ENCODE data around the gene SLC7A5.

SLC7A5 gene

DNA sequence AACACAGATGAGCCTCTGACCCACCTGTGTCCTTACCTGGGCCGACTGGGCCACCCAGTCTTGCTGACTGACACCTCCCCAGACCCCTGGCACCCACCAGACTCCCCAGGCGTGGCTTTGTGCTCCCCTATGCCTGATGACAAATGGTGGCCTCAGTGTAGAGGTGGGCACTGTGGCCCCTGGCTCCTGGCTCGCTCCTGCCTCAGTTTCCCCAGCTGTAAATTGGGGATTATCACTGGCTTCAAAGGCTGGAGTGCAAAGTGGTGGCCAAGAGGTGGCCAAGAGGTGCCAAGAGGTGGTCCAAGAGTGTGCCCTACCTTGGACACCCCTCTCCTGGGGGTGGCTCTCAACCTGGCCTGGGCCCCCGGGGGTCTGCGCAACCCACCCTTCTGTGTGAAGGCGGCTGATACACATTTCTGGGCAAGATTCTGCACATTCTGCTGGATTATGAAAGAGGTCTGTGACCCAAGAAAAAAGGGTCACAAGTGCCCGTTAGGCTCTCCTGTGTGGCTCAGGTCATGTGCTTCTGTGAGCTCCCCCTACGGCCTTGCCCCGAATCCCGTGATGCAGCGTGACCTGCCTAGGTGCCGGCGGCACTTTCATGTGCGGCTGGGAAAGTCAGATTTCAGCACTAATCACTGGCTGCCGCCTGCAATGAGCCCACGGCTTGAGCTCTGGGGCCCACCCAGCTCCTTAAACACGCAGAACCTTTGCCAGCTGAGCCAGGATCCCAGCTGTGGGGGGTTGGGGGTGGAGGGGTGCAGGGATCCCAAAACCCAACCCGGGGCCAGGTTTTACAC is 7.8 kb downstream of the SLC7A5 start:
- DNase-seq (ENCODE audit: low spot score) = peak; percentile 25

DNA sequence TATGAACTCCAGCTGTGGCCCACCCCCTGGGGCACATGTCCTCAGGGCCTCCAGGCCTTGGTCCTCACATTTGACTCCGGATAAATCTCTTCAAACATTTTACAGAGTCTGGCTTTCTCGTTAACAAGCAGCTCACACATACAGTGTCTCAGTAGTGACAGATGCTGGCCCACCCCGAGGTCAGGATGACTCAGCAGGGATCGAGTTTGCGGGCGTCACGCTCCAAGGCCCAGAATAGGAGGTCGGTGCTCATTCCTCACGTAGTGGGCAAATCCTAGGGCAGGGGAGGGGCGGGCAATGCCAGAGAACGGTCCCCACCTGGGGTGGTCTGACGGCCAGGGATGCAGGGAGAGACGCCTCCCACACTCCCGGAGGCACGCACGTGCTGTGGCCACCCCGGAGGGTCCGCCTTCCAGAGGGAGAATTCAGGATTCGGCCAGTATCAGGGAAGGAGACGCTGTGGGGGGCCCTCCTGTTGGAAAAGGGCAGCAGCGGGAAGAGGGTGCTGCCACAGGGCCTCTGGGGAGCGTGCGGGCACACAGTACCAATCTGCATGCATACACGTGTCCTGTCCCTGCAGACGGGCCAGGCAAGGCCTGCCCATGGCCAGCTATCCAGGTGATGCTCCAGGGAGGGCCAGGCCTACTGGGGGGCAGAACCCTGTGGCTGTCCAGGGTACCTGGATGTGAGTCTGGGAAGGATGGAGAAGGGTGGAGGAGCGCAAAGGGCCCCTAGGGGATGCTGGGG is 8.6 kb downstream of the SLC7A5 start:
- peak; percentile 83 for DNase-seq (ENCODE audit: low spot score)

DNA sequence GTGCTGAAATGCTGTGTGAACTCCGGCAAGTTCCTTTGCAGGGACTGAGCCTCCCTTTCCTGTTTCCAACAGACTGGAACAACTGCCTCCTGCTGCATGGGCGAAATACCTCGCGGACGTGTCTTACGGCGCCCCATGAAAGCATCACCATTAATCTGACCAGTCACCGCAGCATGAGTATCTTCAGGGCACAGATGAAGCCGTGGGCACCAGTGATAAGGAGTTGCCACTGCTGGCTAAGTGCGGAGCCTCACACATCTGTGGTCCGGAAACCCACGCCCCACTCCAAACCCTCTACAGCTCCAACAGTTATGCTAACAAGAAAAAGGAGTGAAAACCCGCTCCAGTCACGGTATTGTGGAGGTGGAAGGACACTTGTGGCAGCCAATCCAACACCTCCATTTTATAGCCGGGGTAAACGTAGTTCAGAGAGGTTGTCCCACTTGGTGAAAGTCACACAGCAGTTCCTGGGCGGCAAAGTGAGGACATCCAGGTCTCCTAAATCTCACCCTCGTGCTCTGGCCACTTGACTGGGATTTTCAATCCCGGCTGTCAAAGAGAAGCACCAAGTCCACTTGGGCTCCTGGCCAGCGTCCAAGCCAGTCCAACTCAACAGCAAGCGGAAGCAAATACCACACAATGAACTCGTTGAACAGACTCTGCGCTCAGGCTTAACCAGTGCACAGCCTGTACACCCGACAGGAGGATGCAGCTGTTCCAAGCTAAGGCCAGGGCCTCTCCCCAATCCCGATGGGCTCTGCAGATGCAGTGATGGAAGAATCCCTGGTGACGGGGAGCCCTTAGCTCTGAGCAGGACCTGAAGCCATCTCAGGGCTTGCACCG is 10.9 kb downstream of the SLC7A5 start:
- peak; percentile 92 for DNase-seq (ENCODE audit: low spot score)

DNA sequence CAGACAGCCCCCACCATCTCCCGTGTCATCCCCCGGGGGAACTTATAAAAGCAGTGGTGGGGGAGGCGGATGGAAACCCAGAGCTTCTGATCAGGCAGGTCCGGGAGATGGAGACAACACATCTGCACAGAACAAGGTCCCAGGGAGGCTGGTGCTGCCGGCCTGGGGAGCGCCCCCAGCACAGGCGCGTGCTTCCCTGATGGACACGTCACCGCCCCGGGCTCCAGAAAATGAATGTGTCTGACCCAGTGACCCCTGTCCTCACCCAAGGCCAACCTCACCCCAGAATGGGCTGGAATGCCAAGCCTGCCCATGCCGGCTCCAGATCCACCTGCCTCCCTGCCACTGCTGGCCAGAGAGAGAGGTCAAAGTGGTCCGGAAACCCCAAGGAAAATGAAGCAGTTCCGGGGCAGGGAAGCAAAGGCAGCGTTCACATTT is 12.5 kb downstream of the SLC7A5 start:
- no peak for DNase-seq (ENCODE audit: low spot score)

DNA sequence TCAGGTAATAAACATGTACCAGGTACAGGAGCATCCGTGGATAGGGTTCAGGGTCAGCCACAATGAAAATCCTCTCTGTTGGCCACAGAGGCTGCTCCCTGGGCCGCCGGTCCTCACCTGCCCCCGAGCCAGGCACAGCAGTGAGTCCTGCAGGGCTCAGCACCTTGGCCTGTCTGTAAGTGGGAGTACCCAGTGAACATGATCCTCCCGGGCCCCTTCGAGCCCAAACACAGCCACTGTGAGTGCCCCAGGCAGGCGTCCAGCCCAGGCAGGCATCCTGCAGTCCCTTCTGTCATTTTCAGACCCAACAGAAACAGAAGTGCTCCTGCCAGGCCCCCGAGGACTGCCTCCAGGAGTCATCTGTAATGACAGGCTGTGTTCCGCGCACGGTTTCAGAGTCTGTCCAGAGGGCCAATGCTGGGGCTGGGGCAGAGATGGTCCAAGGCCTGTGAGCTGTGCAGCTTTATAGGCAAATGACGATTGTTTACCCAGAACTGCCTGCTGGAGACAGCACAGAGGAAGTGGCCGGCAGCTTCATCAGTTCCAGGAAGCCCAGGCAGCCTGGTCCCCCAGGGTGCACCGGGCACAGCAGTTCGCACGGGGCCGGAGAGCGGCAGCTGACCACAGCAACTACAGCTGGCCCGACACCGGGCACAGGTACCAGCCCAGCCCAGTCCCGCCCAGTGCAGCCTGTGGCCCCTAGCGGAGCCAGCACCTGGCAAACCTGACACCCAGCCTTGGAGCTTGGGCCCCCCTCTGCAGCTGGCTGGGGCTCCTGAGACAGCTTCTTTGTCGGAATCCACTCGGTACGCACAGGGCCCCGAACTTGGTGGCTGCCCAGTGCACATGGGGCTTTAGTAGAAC is 13.2 kb downstream of the SLC7A5 start:
- DNase-seq (ENCODE audit: low spot score) = peak; percentile 52

DNA sequence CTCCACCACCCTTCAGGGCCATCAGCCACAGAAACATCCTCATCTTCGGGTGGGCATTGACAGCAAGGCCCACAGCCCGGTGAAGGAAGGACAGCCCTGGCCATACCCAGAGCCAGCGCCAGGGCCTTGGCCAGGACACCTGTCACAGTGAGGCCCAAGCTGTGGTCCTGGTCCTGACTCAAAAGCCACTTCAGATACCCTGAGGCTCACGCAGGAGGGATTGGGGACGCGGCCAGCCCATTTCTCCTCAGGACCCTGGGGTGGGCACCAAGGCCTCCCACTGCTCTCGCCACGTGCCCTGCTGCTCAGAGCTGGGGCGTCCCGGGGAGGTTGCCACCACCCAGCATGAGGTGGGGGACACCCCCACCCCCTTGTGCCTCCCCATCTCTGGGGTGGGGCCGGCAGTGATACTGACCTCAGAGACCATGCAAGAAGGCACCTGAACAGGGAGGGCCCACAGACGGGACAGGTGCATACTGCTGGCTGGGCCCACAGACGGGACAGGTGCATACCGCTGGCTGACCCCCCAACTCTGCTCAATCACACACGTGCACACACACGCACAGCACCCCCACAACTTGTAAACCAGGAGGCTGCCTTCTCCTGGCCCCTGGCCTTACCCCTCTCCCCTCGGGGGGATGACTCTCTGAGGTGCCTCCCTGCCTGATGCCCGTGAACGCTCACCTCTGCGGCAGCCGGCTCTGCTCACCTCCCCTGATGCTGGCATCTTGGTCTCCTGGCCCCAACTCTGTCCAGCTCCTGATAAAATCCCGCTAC is 14.2 kb downstream of the SLC7A5 start:
- peak; percentile 42 for DNase-seq (ENCODE audit: low spot score)

DNA sequence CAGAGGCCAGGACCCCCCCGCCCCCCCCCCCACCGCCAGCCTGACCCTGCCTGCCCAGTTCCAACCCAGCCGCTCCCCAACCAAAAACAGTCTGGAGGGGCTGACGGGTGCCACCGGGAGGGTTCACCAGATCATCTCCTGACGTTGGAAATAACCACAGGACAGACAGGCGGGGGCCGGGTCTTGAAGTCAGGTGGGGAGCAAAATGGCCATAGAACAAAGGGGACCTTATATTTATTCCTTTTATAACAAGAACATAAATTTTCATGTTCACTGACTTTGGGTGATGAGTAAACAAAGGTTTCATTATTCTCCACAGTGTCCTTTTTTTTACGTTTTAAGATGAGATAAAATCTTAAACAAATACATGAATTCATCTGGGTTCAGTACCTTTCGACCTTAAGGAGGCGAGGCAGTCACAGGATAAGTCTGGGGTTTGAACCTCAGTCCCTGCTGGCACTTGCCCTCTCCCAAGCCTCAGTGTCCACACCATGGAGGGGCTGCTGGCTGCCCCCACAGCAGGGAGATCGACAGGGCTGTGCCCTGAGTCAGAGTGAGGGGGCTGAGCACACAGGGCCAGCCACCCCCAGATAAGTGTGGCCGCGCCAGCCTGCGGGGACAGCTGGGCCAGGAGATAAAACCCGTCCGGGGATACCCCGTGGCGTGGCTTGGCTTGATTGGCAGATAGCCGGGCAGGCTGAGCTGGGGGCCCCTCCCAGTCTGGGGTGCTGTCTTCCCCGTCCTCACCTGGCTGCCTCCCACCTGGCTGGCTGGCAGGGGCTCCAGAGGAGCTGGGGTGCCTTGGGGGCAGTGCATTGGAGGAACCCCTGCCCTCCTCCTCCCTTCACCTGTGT is 15.0 kb downstream of the SLC7A5 start:
- peak; percentile 98 for DNase-seq (ENCODE audit: low spot score)

DNA sequence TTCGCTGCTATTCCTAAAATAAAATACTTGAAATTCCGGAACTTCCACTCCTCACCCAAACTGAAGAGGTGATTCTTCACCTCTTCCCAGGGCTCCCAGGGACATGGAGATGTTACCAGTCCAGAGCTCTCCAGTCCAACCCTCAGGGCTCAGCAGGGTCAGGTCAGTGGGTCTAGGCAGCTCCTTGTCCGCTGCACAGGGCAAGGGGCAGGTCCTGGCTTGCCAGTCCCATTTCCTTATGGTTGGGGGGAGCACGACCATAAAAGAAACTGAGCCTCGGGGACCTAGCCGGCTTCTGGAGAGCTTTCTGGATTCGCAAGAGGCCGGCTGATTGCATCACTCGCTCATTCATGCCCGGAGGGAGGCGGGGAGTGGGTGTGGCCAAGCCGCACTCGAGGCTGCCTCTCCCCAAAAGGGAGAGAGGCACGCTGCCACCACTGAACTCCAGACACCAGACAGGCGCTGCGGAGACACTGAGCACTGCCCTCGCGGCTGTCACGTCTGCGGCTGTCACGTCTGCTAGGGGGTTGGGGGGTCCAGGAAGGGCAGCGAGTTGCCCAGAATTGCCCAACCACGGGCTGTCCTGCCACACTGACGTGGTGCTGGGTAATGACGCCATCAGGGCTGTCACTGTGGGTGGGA is 15.8 kb downstream of the SLC7A5 start:
- DNase-seq (ENCODE audit: low spot score) = peak; percentile 98

DNA sequence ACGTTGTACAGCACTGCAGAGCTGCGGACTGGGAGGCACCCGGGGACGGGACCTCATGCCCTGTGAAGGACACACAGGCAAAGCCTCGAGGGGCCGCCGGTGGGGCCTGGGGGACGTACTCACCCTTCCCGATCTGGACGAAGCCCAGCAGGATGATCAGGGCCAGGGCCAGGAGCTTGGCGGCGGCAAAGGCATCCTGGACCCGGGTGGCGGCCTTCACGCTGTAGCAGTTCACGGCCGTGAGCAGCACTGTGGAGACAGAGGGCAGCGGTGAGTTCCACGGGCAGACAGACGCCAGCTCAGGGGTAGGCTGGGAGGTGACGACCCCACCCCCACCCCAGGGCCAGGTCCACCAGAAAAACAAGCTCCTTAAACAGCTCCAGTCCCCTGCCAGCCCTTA is 17.7 kb downstream of the SLC7A5 start:
- no peak for DNase-seq (ENCODE audit: low spot score)

DNA sequence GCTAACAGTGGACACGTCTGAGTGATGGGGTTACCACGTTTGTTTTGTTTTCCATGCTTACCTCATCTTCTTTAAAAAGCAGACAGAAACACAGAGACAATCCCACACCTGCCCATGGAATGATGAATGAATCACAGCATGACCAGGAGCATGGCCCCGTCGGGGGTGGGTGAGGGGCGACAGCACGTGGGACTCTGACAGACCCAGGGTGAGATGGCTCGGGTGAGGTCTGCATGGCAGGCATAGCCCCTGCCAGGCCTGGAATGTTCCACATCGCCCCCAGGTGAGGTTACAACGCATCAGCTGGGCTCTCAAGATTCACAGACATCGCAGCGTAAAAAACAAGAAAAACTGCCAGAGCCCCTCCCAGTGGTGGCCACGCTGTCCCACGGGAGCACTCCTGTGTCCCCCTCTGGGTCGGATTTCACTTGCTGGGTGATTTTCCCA is 18.1 kb downstream of the SLC7A5 start:
- no peak for DNase-seq (ENCODE audit: low spot score)

DNA sequence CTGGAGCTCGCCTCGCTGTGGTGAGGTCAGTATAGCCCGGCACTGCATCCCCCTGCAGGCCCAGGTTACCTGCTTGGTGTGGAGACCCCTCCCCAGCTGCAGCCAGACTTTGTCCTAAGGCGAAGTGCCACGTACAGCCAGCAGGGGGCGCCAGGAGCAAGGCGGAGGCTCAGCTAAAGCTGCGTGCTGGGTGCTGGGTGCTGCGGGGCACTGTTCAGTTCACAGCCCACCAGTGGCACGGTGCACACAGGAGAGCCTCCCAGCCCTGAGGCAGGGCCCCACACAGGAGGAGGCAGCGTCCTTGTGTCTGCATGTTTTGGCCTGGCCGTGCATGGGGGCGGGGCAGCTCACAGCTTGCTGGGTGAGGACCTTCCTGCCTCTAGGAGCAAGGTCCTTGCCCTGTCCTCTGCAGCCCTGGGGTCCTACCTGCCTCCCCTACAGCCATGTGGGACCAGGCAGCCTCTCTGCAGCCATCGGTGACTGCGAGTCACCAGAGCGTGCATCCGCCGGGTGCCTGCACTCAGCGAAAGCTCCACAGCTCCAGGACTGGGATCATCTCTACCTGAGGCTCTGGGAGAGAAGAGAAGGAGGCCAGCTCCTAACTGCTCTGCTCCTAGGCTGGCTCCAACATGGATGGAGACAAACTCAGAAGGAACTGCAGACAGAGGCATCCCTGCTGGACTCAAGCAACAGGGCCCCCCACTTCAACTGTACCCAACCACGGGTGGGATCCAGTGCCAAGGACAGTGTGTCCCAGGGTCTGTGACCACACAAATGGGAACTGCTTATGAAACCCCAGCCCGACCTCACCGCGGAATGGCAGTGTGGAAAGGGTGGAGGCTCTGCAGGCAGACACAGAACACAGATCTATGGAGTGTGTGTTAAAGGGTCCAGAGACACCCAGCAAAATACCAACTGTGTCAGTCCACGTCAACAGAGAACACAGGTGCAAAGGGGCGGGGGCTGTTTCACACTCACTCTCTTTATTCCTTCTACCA is 19.0 kb downstream of the SLC7A5 start:
- peak; percentile 77 for DNase-seq (ENCODE audit: low spot score)

DNA sequence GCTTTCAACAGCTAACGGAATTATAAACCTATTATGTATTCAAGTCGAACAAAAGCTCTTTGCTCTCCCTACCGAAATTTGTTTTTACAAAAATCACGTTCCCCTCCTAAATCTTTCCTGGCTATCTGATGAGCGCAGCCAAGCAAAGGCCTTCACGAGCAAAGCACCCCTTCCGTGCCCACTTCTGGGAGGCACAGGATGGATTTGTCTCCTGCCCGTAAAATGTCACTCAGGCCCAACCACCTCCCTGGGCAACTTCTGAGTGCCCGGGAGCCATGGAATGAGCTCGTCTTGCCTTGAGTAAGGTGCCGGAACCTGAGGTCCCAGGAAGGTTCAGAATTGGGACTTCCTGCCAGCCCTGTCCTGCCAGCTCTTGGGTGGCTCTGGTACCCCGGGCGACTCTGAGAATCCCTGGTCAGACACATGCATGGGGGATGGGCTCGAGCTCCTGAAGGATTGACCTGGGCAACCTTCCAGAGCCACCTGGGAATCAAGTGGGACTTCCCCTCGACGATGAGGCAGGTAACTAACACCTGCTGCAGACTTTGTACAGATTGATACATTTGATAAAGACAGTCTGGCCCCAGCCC is 19.8 kb downstream of the SLC7A5 start:
- no peak for DNase-seq (ENCODE audit: low spot score)

DNA sequence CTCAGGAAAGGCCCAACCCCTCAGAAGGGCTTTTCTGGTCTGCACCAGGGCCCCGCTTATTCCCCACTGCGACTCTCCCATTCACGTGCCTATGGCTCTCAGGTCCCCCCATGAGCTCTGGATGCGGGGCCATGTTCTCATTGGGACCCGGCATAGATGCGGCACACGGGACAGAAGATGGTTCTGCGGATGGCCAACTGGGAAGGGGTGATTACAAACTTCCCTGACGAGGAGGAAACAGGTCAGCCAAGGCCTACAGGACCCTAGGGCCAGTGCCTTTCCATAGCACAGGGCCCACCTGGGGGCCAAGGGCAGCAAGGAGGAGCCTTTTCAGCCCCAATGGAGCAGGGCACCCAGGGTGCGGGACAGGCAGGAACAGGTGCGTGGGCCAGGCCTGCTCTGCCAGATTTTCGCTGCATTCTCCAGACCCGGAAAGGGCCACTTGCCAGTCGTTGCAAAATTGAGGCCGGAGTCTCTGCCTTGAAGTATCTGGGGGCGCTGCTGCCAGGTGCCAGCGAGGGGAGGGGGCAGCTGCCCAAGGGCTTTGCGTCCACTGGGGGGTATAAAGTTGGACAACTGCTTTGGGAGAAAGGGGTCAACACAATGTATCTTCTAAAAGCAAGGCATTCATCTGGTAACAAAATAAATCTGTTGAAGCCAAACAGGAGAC is 20.5 kb downstream of the SLC7A5 start:
- DNase-seq (ENCODE audit: low spot score) = no peak

DNA sequence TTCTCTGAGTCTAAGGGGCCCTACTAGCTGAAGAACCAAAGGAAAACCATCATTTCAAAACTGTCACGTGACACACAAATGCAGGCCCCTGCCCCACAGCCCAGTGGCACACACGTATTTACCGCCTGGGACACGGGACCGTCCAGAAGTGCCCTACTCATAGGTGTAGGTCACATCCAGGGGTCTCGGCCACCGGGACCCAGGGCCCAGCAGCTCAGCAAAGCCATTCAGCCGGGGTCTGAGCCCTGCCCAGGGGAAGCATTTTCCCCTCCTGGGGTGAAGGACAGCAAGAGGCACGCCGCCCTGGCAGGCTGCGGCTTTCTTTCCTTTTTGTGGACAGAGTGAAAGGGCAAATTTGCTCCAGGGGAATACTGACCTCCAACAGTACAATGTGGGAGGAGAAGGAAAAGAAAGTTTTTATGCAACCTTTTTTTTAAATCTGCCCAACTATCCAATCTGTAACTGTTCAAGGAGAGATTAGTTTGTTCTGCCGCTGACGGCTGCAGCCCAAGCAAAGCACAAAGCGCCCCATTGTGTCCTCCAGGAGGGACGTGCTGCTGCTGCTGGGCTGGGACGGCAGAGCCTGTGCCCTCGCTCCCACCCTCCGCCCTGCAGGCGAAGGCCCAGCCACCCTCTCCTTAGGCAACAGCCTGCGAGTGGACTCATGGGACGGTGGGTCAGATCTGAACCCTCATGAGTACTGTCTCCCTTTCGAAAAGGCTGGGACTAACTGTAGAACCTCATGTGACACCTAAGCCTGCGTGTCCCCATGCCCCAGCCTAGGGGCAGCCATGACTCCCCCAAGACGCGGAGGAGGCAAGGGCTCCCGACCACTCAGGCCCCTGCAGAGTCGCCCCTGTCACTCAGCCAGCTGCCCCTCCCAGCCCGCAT is 21.3 kb downstream of the SLC7A5 start:
- no peak for DNase-seq (ENCODE audit: low spot score)

DNA sequence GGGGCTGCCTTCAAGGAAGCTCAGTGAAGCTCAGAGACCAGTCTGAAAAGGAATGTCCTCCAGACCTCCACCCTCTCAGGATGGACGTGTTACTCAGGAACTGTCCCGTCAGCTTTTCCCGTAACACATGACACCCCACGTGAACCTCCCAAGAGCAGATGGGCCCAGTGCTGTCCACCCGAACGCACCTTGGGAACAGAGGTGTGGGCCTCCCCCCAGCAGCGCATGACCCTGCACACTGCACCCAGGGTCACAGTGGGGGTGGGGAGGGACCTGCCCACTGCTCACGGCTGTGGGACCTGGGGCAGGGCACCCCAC is 21.9 kb downstream of the SLC7A5 start:
- no peak for DNase-seq (ENCODE audit: low spot score)

Data from hematopoietic multipotent progenitor cell treated with erythropoietin and hydrocortisone succinate and interleukin-3 and kit ligand, for 15 days (in vitro differentiated cells).